Small intestine (tissue), 7 donors: ENCODE data around the gene ACBD6. TPM values are rescaled to one million over a fixed set of nuclear protein-coding genes. Genes with fewer than 3 reads are reported as not detected.

Experiments
- DNase-seq, 2 donors: peaks; one replicate each; pipeline versions ENCODE4 v3.0.0 to v3.0.0-alpha.2; 2013
- FAIRE-seq: peaks from 2 replicates; lab custom pipeline; 2012; peaks lifted over from hg19 to GRCh38; lab: Jason Lieb, UNC
- H3K27ac ChIP-seq, 3 donors: one replicate each; pipeline ENCODE4 v1.5.1; 2013; ENCODE audit warnings: low read length in 2 of 3, mild to moderate bottlenecking in 2 of 3, control low read depth in 1 of 3, inconsistent platforms in 1 of 3, low read depth in 1 of 3, moderate library complexity in 1 of 3
- H3K27me3 ChIP-seq, 3 donors: one replicate each; pipeline ENCODE4 v1.6.1; 2013; ENCODE audit warnings: low read length in 3 of 3, inconsistent platforms in 1 of 3; ENCODE audit not compliant: control insufficient read depth in 3 of 3, insufficient read depth in 3 of 3
- H3K36me3 ChIP-seq, 3 donors: one replicate each; pipeline ENCODE4 v1.6.1; 2013; ENCODE audit warnings: low read length in 3 of 3, inconsistent platforms in 1 of 3, low read depth in 1 of 3, mild to moderate bottlenecking in 1 of 3, moderate library complexity in 1 of 3; ENCODE audit not compliant: control insufficient read depth in 3 of 3, insufficient read depth in 2 of 3
- H3K4me1 ChIP-seq, 3 donors: one replicate each; pipeline ENCODE4 v1.6.1; 2013; ENCODE audit warnings: low read length in 2 of 3, inconsistent platforms in 1 of 3, low read depth in 1 of 3, mild to moderate bottlenecking in 1 of 3, moderate library complexity in 1 of 3; ENCODE audit not compliant: control insufficient read depth in 3 of 3, insufficient read depth in 2 of 3
- H3K4me3 ChIP-seq, 3 donors: one replicate each; pipeline ENCODE4 v1.5.1; 2013; ENCODE audit warnings: low read length in 3 of 3, control low read depth in 1 of 3, inconsistent platforms in 1 of 3, low read depth in 1 of 3, mild to moderate bottlenecking in 1 of 3, moderate library complexity in 1 of 3
- H3K9me3 ChIP-seq, 2 donors: one replicate each; pipeline ENCODE4 v1.6.1; 2013; ENCODE audit warnings: low read depth in 1 of 2, low read length in 1 of 2; ENCODE audit not compliant: control insufficient read depth in 2 of 2, insufficient read depth in 1 of 2
- WGBS, 3 donors: extraction: QIAGEN DNeasy Blood & Tissue Kit; methylation state at CpG; one replicate each; pipeline ENCODE4 v1.1.7; 2013; 5-methylcytosine and 5-hydroxymethylcytosine counted together
- polyA plus RNA-seq, 4 donors: library from polyadenylated mRNA; stranded (reverse) in 3 of 4; unstranded in 1 of 4; fragments of 200-250 nt in 3 of 4; fragments of 120-200 nt in 1 of 4; gene quantifications; one replicate each; pipeline versions ENCODE4 v1.2.1 to v1.2.3, GENCODE V29; 2013
- donor health status: healthy with polysubstance abuse.
- donor health status: control.
- donor health status: control.
- donor health status: Bipolar disorder and iron deficiency.
- donor health status: healthy.

Gene ACBD6
- polyA plus RNA-seq, 4 donors, result 12.7 to 49.5 (median 20.7) TPM

- H3K27me3 ChIP-seq, result peaks cover 0 to 3% (median 0%) of the 10 kb centered on the region in 3 donors
- H3K4me3 ChIP-seq, result no peak overlapping the region
- WGBS, 3 donors, result 66 to 85% (median 78%) methylated on average over 13 of the region's 13 CpGs
- no peaks in the 10 kb centered on the region for H3K4me1 ChIP-seq
- no peak for DNase-seq
- H3K36me3 ChIP-seq, result no peaks in the 10 kb centered on the region
- H3K9me3 ChIP-seq, result no peaks in the 10 kb centered on the region
- no peak for FAIRE-seq
- no peak overlapping the region for H3K27ac ChIP-seq
Measured at GRCh38 chr1:180249725-180250498, 252.5 kb downstream of the ACBD6 start.

- WGBS, 3 donors, result 66 to 69% (median 68%) methylated on average over 11 of the region's 11 CpGs
- H3K27me3 ChIP-seq, result no peaks in the 10 kb centered on the region
- H3K9me3 ChIP-seq, result no peaks in the 10 kb centered on the region
- no peaks in the 10 kb centered on the region for H3K4me1 ChIP-seq
- H3K4me3 ChIP-seq, result no peak overlapping the region
- no peaks in the 10 kb centered on the region for H3K36me3 ChIP-seq
- FAIRE-seq, result no peak
- no peak for DNase-seq
- no peak overlapping the region for H3K27ac ChIP-seq
Measured at GRCh38 chr1:180248731-180249681, 253.4 kb downstream of the ACBD6 start.

- Histone ChIP-seq H3K4me1 (no peaks in the 10 kb centered on the region), H3K9me3 (no peaks in the 10 kb centered on the region), H3K27ac (no peak overlapping the region), H3K4me3 (no peak overlapping the region), H3K27me3 (peaks cover 0 to 5% (median 5%) of the 10 kb centered on the region in 3 donors), H3K36me3 (no peaks in the 10 kb centered on the region)
- FAIRE-seq, result no peak
- 94% methylated on average over 7 of the region's 7 CpGs for WGBS, 3 donors
- DNase-seq, result no peak
Measured at GRCh38 chr1:180248176-180248575, 254.2 kb downstream of the ACBD6 start.

- no peaks in the 10 kb centered on the region for H3K4me1 ChIP-seq
- H3K36me3 ChIP-seq, result no peaks in the 10 kb centered on the region
- DNase-seq (no peak), FAIRE-seq (no peak)
- H3K27me3 ChIP-seq, result peaks cover 0 to 7% (median 5%) of the 10 kb centered on the region in 3 donors
- 78 to 87% (median 80%) methylated on average over 4 of the region's 4 CpGs for WGBS, 3 donors
- H3K27ac ChIP-seq, result no peak overlapping the region
- H3K4me3 ChIP-seq, result no peak overlapping the region
- H3K9me3 ChIP-seq, result no peaks in the 10 kb centered on the region
Measured at GRCh38 chr1:180247580-180247979, 254.8 kb downstream of the ACBD6 start.

- DNase-seq, result no peak
- peaks cover 0 to 10% (median 5%) of the 10 kb centered on the region in 3 donors for H3K27me3 ChIP-seq
- no peak for FAIRE-seq
- H3K27ac ChIP-seq, result no peak overlapping the region
- H3K4me1 ChIP-seq, result no peaks in the 10 kb centered on the region
- no peaks in the 10 kb centered on the region for H3K9me3 ChIP-seq
- H3K4me3 ChIP-seq, result no peak overlapping the region
- H3K36me3 ChIP-seq, result no peaks in the 10 kb centered on the region
- WGBS, 3 donors, result 72 to 80% (median 78%) methylated on average over 3 of the region's 3 CpGs
Measured at GRCh38 chr1:180247061-180247460, 255.3 kb downstream of the ACBD6 start.

GRCh38 chr1:180246579-180246978 lies 255.8 kb downstream of the ACBD6 start:
- Histone ChIP-seq H3K9me3 (no peaks in the 10 kb centered on the region), H3K36me3 (no peaks in the 10 kb centered on the region), H3K27ac (no peak overlapping the region), H3K4me1 (no peaks in the 10 kb centered on the region), H3K27me3 (peaks cover 0 to 15% (median 5%) of the 10 kb centered on the region in 3 donors), H3K4me3 (no peak overlapping the region)
- DNase-seq, result peak in 1 of 2 donors; percentile 25
- FAIRE-seq, result no peak
- 53 to 72% (median 64%) methylated on average over 5 of the region's 5 CpGs for WGBS, 3 donors

- WGBS, 3 donors, result 6 to 65% (median 54%) methylated on average over 6 of the region's 6 CpGs
- peak; percentile 26 to 83 for DNase-seq
- Histone ChIP-seq H3K9me3 (no peaks in the 10 kb centered on the region), H3K36me3 (no peaks in the 10 kb centered on the region), H3K4me3 (no peak overlapping the region), H3K27me3 (peaks cover 0 to 30% (median 12%) of the 10 kb centered on the region in 3 donors), H3K27ac (no peak overlapping the region), H3K4me1 (no peaks in the 10 kb centered on the region)
- no peak for FAIRE-seq
Measured at GRCh38 chr1:180244840-180245239, 257.5 kb downstream of the ACBD6 start.

GRCh38 chr1:180243517-180244221 lies 258.7 kb downstream of the ACBD6 start:
- no peak for DNase-seq
- no peak overlapping the region for H3K4me3 ChIP-seq
- no peak overlapping the region for H3K27ac ChIP-seq
- FAIRE-seq, result no peak
- 91 to 93% (median 92%) methylated on average over 11 of the region's 11 CpGs for WGBS, 3 donors
- no peaks in the 10 kb centered on the region for H3K9me3 ChIP-seq
- H3K36me3 ChIP-seq, result no peaks in the 10 kb centered on the region
- H3K4me1 ChIP-seq, result no peaks in the 10 kb centered on the region
- H3K27me3 ChIP-seq, result peaks cover 0 to 42% (median 20%) of the 10 kb centered on the region in 3 donors
